WTC11 (cell line): ENCODE data around the gene PHLDB2. TPM values are rescaled to one million over a fixed set of nuclear protein-coding genes. Genes with fewer than 3 reads are reported as not detected.

Source experiments
- ATAC-seq: fragments of 200-7000 bp; cut with Tn5 transposase; 2 replicates; pipeline ENCODE4 v1.10.0; 2021; ENCODE audit warnings: mild to moderate bottlenecking, moderate library complexity
- CTCF ChIA-PET: fragments of 300-600 bp; sonication (Branson Sonifier 250); formaldehyde crosslinking; loops from one replicate; lab custom pipeline; 2021; ENCODE audit warnings: antibody characterized with exemption; lab: Charles Lee
- POLR2A ChIA-PET: fragments of 350-600 bp; sonication (Branson Sonifier 250); formaldehyde crosslinking; loops from one replicate; lab custom pipeline; 2021; ENCODE audit warnings: antibody characterized with exemption; lab: Charles Lee
- DNase-seq: peaks from one replicate; pipeline ENCODE4 v3.0.0; 2021; ENCODE audit warnings: low spot score
- H3K27ac Mint-ChIP-seq: 2 replicates; pipeline ENCODE4 v1.8.0; 2021; ENCODE audit warnings: mixed read lengths
- H3K27me3 Mint-ChIP-seq: 2 replicates; pipeline ENCODE4 v1.8.0; 2021; ENCODE audit warnings: low read depth, mild to moderate bottlenecking, moderate library complexity, mixed read lengths
- H3K36me3 Mint-ChIP-seq: 2 replicates; pipeline ENCODE4 v1.8.0; 2021; ENCODE audit warnings: mixed read lengths
- H3K4me1 Mint-ChIP-seq: 2 replicates; pipeline ENCODE4 v1.8.0; 2022; ENCODE audit warnings: mixed read lengths
- H3K4me3 Mint-ChIP-seq: 2 replicates; pipeline ENCODE4 v1.8.0; 2021; ENCODE audit warnings: mild to moderate bottlenecking, moderate library complexity, mixed read lengths
- H3K9me3 Mint-ChIP-seq: 2 replicates; pipeline ENCODE4 v1.8.0; 2021; ENCODE audit warnings: mixed read lengths
- ELF4 ChIP-seq: sonication (generic); formaldehyde crosslinking; IDR thresholded peaks from 2 replicates; pipeline ENCODE4 v1.8.1; 2022; ENCODE audit warnings: low read depth, mild to moderate bottlenecking, moderate library complexity, missing genetic modification reagents
- EMX1 ChIP-seq: fragments of 250-450 bp; sonication (Bioruptor Pico); IDR thresholded peaks from 2 replicates; pipeline ENCODE4 v1.8.0; 2021; ENCODE audit warnings: mild to moderate bottlenecking
- FOXP1 ChIP-seq: sonication (generic); formaldehyde crosslinking; IDR thresholded peaks from 2 replicates; pipeline ENCODE4 v1.8.0; 2022; ENCODE audit warnings: missing genetic modification reagents, mild to moderate bottlenecking, moderate library complexity, borderline replicate concordance
- GRHL2 ChIP-seq: fragments of 250-450 bp; sonication (Bioruptor Pico); IDR thresholded peaks from 2 replicates; pipeline ENCODE4 v1.8.0; 2022; ENCODE audit warnings: mild to moderate bottlenecking, moderate library complexity; ENCODE audit not compliant: insufficient replicate concordance, severe bottlenecking
- JAZF1 ChIP-seq: fragments of 250-450 bp; sonication (Bioruptor Pico); IDR thresholded peaks from 2 replicates; pipeline ENCODE4 v1.9.0; 2021; ENCODE audit warnings: moderate library complexity, mild to moderate bottlenecking, inconsistent platforms
- NFATC4 ChIP-seq: fragments of 250-450 bp; sonication (Bioruptor Pico); IDR thresholded peaks from 2 replicates; pipeline ENCODE4 v1.9.0; 2021; ENCODE audit warnings: mild to moderate bottlenecking
- PRRX2 ChIP-seq: fragments of 250-450 bp; sonication (Bioruptor Pico); IDR thresholded peaks from 2 replicates; pipeline ENCODE4 v1.8.0; 2021; ENCODE audit warnings: mild to moderate bottlenecking
- RORB ChIP-seq: fragments of 250-450 bp; sonication (Bioruptor Pico); IDR thresholded peaks from 2 replicates; pipeline ENCODE4 v1.9.0; 2021; ENCODE audit warnings: mild to moderate bottlenecking
- SMAD3 ChIP-seq: sonication (generic); formaldehyde crosslinking; IDR thresholded peaks from 2 replicates; pipeline ENCODE4 v1.8.0; 2022; ENCODE audit warnings: missing genetic modification reagents, mild to moderate bottlenecking, borderline replicate concordance
- TEAD4 ChIP-seq: sonication (generic); formaldehyde crosslinking; IDR thresholded peaks from 2 replicates; pipeline ENCODE4 v1.8.0; 2022; ENCODE audit warnings: mild to moderate bottlenecking, missing genetic modification reagents
- ZNF317 ChIP-seq: sonication (generic); formaldehyde crosslinking; IDR thresholded peaks from 2 replicates; pipeline ENCODE4 v1.8.1; 2023; ENCODE audit warnings: low read depth, mild to moderate bottlenecking, moderate library complexity, missing genetic modification reagents, borderline replicate concordance
- ZNF396 ChIP-seq: fragments of 250-450 bp; sonication (Bioruptor Pico); IDR thresholded peaks from 2 replicates; pipeline ENCODE4 v1.8.0; 2021; ENCODE audit warnings: mild to moderate bottlenecking, moderate library complexity, borderline replicate concordance
- total RNA-seq: library from RNA; stranded (reverse); gene quantifications from 3 replicates; pipeline ENCODE4 v1.2.3, GENCODE V29; 2021
- TF ChIP-seq, protein P1 (sequence below): sonication (generic); formaldehyde crosslinking; IDR thresholded peaks from 2 replicates; pipeline ENCODE4 v1.8.0; 2023; ENCODE audit warnings: mild to moderate bottlenecking, missing genetic modification reagents
- TF ChIP-seq, protein P2 (sequence below): sonication (generic); formaldehyde crosslinking; IDR thresholded peaks from 2 replicates; pipeline ENCODE4 v1.8.0; 2023; ENCODE audit warnings: missing genetic modification reagents, mild to moderate bottlenecking, borderline replicate concordance
- TF ChIP-seq, protein P3 (sequence below): fragments of 250-450 bp; sonication (Bioruptor Pico); IDR thresholded peaks from 2 replicates; pipeline ENCODE4 v1.9.0; 2021; ENCODE audit warnings: moderate library complexity, mild to moderate bottlenecking, inconsistent platforms, borderline replicate concordance
- TF ChIP-seq, protein P4 (sequence below): sonication (generic); formaldehyde crosslinking; conservative IDR thresholded peaks from 2 replicates; pipeline ENCODE4 v1.8.1; 2022; ENCODE audit warnings: mild to moderate bottlenecking, missing genetic modification reagents
- TF ChIP-seq, protein P5 (sequence below): sonication (generic); formaldehyde crosslinking; IDR thresholded peaks from 2 replicates; pipeline ENCODE4 v1.8.1; 2023; ENCODE audit warnings: mild to moderate bottlenecking, missing genetic modification reagents, moderate library complexity
- TF ChIP-seq, protein P6 (sequence below): sonication (generic); formaldehyde crosslinking; IDR thresholded peaks from 2 replicates; pipeline ENCODE4 v1.8.0; 2022; ENCODE audit warnings: mild to moderate bottlenecking, missing genetic modification reagents
- TF ChIP-seq, protein P7 (sequence below): sonication (generic); formaldehyde crosslinking; IDR thresholded peaks from 2 replicates; pipeline ENCODE4 v1.8.1; 2022; ENCODE audit warnings: low read depth, missing genetic modification reagents, borderline replicate concordance

The PHLDB2 gene
- total RNA-seq, 1 experiment from 2014 or later: 40.3 TPM

DNA sequence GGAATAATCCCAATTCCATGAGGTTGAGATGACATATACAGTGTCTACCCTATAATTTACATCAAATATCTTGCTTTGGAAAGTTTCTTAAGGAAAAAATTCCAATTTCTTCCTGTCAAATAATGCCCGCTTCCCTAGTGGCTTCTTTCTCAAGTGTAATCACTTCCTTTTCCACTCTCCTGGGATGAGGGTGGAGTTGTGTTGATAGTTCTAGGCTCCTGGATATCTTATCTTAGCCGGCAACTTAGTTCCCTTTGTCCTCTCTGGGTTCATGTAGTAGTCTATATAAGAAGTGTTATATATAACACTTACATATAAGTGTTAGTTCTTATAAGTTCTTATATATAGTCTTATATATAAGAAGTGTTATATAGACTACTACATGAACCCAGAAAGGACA is 150.6 kb downstream of the PHLDB2 start (continued):
- TF ChIP-seq, protein P1, sequence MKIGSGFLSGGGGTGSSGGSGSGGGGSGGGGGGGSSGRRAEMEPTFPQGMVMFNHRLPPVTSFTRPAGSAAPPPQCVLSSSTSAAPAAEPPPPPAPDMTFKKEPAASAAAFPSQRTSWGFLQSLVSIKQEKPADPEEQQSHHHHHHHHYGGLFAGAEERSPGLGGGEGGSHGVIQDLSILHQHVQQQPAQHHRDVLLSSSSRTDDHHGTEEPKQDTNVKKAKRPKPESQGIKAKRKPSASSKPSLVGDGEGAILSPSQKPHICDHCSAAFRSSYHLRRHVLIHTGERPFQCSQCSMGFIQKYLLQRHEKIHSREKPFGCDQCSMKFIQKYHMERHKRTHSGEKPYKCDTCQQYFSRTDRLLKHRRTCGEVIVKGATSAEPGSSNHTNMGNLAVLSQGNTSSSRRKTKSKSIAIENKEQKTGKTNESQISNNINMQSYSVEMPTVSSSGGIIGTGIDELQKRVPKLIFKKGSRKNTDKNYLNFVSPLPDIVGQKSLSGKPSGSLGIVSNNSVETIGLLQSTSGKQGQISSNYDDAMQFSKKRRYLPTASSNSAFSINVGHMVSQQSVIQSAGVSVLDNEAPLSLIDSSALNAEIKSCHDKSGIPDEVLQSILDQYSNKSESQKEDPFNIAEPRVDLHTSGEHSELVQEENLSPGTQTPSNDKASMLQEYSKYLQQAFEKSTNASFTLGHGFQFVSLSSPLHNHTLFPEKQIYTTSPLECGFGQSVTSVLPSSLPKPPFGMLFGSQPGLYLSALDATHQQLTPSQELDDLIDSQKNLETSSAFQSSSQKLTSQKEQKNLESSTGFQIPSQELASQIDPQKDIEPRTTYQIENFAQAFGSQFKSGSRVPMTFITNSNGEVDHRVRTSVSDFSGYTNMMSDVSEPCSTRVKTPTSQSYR (CRISPR knock-in tag): no peak
- TF ChIP-seq JAZF1: no peak
- no peak for TF ChIP-seq NFATC4 (CRISPR knock-in tag)
- TF ChIP-seq, protein P2, sequence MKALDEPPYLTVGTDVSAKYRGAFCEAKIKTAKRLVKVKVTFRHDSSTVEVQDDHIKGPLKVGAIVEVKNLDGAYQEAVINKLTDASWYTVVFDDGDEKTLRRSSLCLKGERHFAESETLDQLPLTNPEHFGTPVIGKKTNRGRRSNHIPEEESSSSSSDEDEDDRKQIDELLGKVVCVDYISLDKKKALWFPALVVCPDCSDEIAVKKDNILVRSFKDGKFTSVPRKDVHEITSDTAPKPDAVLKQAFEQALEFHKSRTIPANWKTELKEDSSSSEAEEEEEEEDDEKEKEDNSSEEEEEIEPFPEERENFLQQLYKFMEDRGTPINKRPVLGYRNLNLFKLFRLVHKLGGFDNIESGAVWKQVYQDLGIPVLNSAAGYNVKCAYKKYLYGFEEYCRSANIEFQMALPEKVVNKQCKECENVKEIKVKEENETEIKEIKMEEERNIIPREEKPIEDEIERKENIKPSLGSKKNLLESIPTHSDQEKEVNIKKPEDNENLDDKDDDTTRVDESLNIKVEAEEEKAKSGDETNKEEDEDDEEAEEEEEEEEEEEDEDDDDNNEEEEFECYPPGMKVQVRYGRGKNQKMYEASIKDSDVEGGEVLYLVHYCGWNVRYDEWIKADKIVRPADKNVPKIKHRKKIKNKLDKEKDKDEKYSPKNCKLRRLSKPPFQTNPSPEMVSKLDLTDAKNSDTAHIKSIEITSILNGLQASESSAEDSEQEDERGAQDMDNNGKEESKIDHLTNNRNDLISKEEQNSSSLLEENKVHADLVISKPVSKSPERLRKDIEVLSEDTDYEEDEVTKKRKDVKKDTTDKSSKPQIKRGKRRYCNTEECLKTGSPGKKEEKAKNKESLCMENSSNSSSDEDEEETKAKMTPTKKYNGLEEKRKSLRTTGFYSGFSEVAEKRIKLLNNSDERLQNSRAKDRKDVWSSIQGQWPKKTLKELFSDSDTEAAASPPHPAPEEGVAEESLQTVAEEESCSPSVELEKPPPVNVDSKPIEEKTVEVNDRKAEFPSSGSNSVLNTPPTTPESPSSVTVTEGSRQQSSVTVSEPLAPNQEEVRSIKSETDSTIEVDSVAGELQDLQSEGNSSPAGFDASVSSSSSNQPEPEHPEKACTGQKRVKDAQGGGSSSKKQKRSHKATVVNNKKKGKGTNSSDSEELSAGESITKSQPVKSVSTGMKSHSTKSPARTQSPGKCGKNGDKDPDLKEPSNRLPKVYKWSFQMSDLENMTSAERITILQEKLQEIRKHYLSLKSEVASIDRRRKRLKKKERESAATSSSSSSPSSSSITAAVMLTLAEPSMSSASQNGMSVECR (CRISPR knock-in tag): no peak
- TF ChIP-seq EMX1 (CRISPR knock-in tag): no peak
- no peak for TF ChIP-seq FOXP1
- TF ChIP-seq, protein P3, sequence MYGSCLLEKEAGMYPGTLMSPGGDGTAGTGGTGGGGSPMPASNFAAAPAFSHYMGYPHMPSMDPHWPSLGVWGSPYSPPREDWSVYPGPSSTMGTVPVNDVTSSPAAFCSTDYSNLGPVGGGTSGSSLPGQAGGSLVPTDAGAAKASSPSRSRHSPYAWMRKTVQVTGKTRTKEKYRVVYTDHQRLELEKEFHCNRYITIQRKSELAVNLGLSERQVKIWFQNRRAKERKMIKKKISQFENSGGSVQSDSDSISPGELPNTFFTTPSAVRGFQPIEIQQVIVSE (CRISPR knock-in tag): no peak
- TF ChIP-seq, all 79 proteins: peak for 0

DNA sequence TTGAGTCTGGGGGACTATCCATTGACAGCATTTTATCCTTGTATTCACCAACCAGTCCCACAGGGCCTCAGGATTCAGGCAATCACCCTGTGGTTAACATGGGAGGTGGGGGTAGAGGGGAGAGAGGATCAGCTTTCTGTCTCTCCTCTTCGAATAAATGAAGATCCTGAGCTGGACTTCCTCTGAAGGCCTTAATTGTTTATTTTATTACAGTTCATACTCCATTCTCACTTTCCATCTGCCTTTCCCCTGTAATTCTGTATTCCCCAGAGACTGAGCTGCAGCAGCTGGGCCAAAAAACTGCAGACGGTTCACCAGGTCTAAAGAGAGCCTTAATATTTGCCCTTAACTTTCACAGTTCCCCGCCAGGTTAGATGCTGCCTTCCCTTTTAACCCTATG is 151.6 kb downstream of the PHLDB2 start:
- ChIA-PET CTCF (no interaction called here), POLR2A (no interaction called here)
- TF ChIP-seq PRRX2 (CRISPR knock-in tag) (no peak), ELF4 (CRISPR knock-in tag) (no peak), RORB (no peak), TEAD4 (CRISPR knock-in tag) (no peak), EMX1 (CRISPR knock-in tag) (no peak), ZNF396 (CRISPR knock-in tag) (no peak), SMAD3 (CRISPR knock-in tag) (no peak), ZNF317 (CRISPR knock-in tag) (no peak), GRHL2 (CRISPR knock-in tag) (no peak)
- TF ChIP-seq, protein P1 (CRISPR knock-in tag): no peak
- TF ChIP-seq, protein P4, sequence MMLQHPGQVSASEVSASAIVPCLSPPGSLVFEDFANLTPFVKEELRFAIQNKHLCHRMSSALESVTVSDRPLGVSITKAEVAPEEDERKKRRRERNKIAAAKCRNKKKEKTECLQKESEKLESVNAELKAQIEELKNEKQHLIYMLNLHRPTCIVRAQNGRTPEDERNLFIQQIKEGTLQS: no peak
- TF ChIP-seq, protein P5, sequence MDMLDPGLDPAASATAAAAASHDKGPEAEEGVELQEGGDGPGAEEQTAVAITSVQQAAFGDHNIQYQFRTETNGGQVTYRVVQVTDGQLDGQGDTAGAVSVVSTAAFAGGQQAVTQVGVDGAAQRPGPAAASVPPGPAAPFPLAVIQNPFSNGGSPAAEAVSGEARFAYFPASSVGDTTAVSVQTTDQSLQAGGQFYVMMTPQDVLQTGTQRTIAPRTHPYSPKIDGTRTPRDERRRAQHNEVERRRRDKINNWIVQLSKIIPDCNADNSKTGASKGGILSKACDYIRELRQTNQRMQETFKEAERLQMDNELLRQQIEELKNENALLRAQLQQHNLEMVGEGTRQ (CRISPR knock-in tag): no peak
- TF ChIP-seq, protein P6, sequence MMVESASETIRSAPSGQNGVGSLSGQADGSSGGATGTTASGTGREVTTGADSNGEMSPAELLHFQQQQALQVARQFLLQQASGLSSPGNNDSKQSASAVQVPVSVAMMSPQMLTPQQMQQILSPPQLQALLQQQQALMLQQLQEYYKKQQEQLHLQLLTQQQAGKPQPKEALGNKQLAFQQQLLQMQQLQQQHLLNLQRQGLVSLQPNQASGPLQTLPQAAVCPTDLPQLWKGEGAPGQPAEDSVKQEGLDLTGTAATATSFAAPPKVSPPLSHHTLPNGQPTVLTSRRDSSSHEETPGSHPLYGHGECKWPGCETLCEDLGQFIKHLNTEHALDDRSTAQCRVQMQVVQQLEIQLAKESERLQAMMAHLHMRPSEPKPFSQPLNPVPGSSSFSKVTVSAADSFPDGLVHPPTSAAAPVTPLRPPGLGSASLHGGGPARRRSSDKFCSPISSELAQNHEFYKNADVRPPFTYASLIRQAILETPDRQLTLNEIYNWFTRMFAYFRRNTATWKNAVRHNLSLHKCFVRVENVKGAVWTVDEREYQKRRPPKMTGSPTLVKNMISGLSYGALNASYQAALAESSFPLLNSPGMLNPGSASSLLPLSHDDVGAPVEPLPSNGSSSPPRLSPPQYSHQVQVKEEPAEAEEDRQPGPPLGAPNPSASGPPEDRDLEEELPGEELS (CRISPR knock-in tag): no peak
- TF ChIP-seq, protein P7, sequence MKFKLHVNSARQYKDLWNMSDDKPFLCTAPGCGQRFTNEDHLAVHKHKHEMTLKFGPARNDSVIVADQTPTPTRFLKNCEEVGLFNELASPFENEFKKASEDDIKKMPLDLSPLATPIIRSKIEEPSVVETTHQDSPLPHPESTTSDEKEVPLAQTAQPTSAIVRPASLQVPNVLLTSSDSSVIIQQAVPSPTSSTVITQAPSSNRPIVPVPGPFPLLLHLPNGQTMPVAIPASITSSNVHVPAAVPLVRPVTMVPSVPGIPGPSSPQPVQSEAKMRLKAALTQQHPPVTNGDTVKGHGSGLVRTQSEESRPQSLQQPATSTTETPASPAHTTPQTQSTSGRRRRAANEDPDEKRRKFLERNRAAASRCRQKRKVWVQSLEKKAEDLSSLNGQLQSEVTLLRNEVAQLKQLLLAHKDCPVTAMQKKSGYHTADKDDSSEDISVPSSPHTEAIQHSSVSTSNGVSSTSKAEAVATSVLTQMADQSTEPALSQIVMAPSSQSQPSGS (CRISPR knock-in tag): no peak

More for the DNA sequence above, 151.6 kb downstream of the PHLDB2 start:
- no peaks in the 10 kb centered on the region for H3K9me3 Mint-ChIP-seq
- no peak for ATAC-seq
- no peaks in the 10 kb centered on the region for H3K27me3 Mint-ChIP-seq
- DNase-seq: no peak
- no peak overlapping the region for H3K27ac Mint-ChIP-seq
- no peaks in the 10 kb centered on the region for H3K36me3 Mint-ChIP-seq
- H3K4me3 Mint-ChIP-seq: no peak overlapping the region
- H3K4me1 Mint-ChIP-seq: peaks cover 9% of the 10 kb centered on the region; the same call in 1 of the 2 replicates
